OCI-LY1 (cell line): ENCODE results near the gene NFIA.

Source experiments
- CTCF ChIP-seq: fragments of 200-600 bp; sonication (generic), shearing (Covaris generic); IDR thresholded peaks from 2 replicates; pipeline ENCODE4 v1.5.1; 2017; ENCODE audit warnings: mild to moderate bottlenecking, antibody characterized with exemption, low read length, moderate library complexity, mixed read lengths
- EZH2 ChIP-seq: fragments of 200-600 bp; sonication (generic), shearing (Covaris generic); IDR thresholded peaks from 2 replicates; pipeline ENCODE4 v1.8.0; 2017; ENCODE audit warnings: borderline replicate concordance, mixed run types, mild to moderate bottlenecking, antibody characterized with exemption, low read length, moderate library complexity, mixed read lengths

GRCh38 chr1:61077676-61078541, 4.5 kb upstream of the NFIA start:
- TF ChIP-seq EZH2 (no peak), CTCF (no peak)
